Mononuclear cell (primary cell): ENCODE data around the gene PEX19. TPM values are rescaled to one million over a fixed set of nuclear protein-coding genes. Genes with fewer than 3 reads are reported as not detected.

ENCODE experiments used
- H3K27me3 ChIP-seq: 2 replicates; pipeline ENCODE4 v1.6.0; 2011; ENCODE audit warnings: low read length, control low read depth; ENCODE audit not compliant: insufficient read depth
- H3K4me1 ChIP-seq: 2 replicates; pipeline ENCODE4 v1.5.1; 2011; ENCODE audit warnings: mild to moderate bottlenecking, low read length, control low read depth; ENCODE audit not compliant: insufficient read depth
- H3K4me3 ChIP-seq: 2 replicates; pipeline ENCODE4 v1.5.1; 2011; ENCODE audit warnings: mild to moderate bottlenecking, low read length, moderate library complexity
- H3K9me3 ChIP-seq: 2 replicates; pipeline ENCODE4 v1.5.1; 2011; ENCODE audit warnings: low read depth, mild to moderate bottlenecking, control low read depth, low read length
- total RNA-seq: library from RNA; depleted of rRNA; stranded (reverse); fragments of >200 nt; gene quantifications from one replicate; pipeline ENCODE4 v1.2.3, GENCODE V29; 2012

Gene PEX19
- total RNA-seq, 1 donor, result 36.2 TPM

GRCh38 chr1:160258177-160258798, 26.6 kb downstream of the PEX19 start:
- no peak overlapping the region for H3K4me3 ChIP-seq
- no peaks in the 10 kb centered on the region for H3K27me3 ChIP-seq
- H3K4me1 ChIP-seq, result peaks cover 28% of the 10 kb centered on the region
- no peaks in the 10 kb centered on the region for H3K9me3 ChIP-seq

- no peaks in the 10 kb centered on the region for H3K9me3 ChIP-seq
- H3K4me3 ChIP-seq, result no peak overlapping the region
- peaks cover 23% of the 10 kb centered on the region for H3K4me1 ChIP-seq
- no peaks in the 10 kb centered on the region for H3K27me3 ChIP-seq
Observed at GRCh38 chr1:160257411-160258015, 27.4 kb downstream of the PEX19 start.

GRCh38 chr1:160256396-160257046, 28.4 kb downstream of the PEX19 start:
- no peak overlapping the region for H3K4me3 ChIP-seq
- H3K27me3 ChIP-seq, result no peaks in the 10 kb centered on the region
- peaks cover 21% of the 10 kb centered on the region for H3K4me1 ChIP-seq
- no peaks in the 10 kb centered on the region for H3K9me3 ChIP-seq

GRCh38 chr1:160255781-160256300, 29.1 kb downstream of the PEX19 start:
- H3K9me3 ChIP-seq, result no peaks in the 10 kb centered on the region
- H3K4me1 ChIP-seq, result peaks cover 14% of the 10 kb centered on the region
- no peaks in the 10 kb centered on the region for H3K27me3 ChIP-seq
- H3K4me3 ChIP-seq, result no peak overlapping the region

- no peaks in the 10 kb centered on the region for H3K4me1 ChIP-seq
- no peaks in the 10 kb centered on the region for H3K9me3 ChIP-seq
- H3K27me3 ChIP-seq, result no peaks in the 10 kb centered on the region
- no peak overlapping the region for H3K4me3 ChIP-seq
Observed at GRCh38 chr1:160251687-160252526, 33.0 kb downstream of the PEX19 start.

- H3K4me3 ChIP-seq, result no peak overlapping the region
Observed at GRCh38 chr1:160251011-160251410, 33.9 kb downstream of the PEX19 start.

GRCh38 chr1:160247053-160247452, 37.9 kb downstream of the PEX19 start:
- Histone ChIP-seq H3K4me3 (no peak overlapping the region), H3K9me3 (no peaks in the 10 kb centered on the region), H3K4me1 (no peaks in the 10 kb centered on the region), H3K27me3 (no peaks in the 10 kb centered on the region)

More at GRCh38 chr1:160251011-160251410, 33.9 kb downstream of the PEX19 start:
- Histone ChIP-seq H3K27me3 (no peaks in the 10 kb centered on the region), H3K4me1 (no peaks in the 10 kb centered on the region), H3K9me3 (no peaks in the 10 kb centered on the region)

- no peak overlapping the region for H3K4me3 ChIP-seq
- H3K27me3 ChIP-seq, result no peaks in the 10 kb centered on the region
- H3K9me3 ChIP-seq, result no peaks in the 10 kb centered on the region
Observed at GRCh38 chr1:160245434-160245833, 39.5 kb downstream of the PEX19 start.

GRCh38 chr1:160244209-160244608, 40.7 kb downstream of the PEX19 start:
- no peaks in the 10 kb centered on the region for H3K4me1 ChIP-seq
- no peak overlapping the region for H3K4me3 ChIP-seq
- no peaks in the 10 kb centered on the region for H3K9me3 ChIP-seq
- H3K27me3 ChIP-seq, result no peaks in the 10 kb centered on the region

More at GRCh38 chr1:160245434-160245833, 39.5 kb downstream of the PEX19 start:
- no peaks in the 10 kb centered on the region for H3K4me1 ChIP-seq

- Histone ChIP-seq H3K4me1 (no peaks in the 10 kb centered on the region), H3K27me3 (no peaks in the 10 kb centered on the region), H3K9me3 (no peaks in the 10 kb centered on the region), H3K4me3 (no peak overlapping the region)
Observed at GRCh38 chr1:160243767-160244166, 41.2 kb downstream of the PEX19 start.

GRCh38 chr1:160239582-160240299, 45.2 kb downstream of the PEX19 start:
- Histone ChIP-seq H3K4me1 (no peaks in the 10 kb centered on the region), H3K9me3 (no peaks in the 10 kb centered on the region), H3K4me3 (no peak overlapping the region), H3K27me3 (no peaks in the 10 kb centered on the region)

- Histone ChIP-seq H3K9me3 (no peaks in the 10 kb centered on the region), H3K4me1 (no peaks in the 10 kb centered on the region), H3K27me3 (no peaks in the 10 kb centered on the region), H3K4me3 (no peak overlapping the region)
Observed at GRCh38 chr1:160238408-160238807, 46.5 kb downstream of the PEX19 start.

GRCh38 chr1:160237558-160237957, 47.4 kb downstream of the PEX19 start:
- H3K4me3 ChIP-seq, result no peak overlapping the region
- no peaks in the 10 kb centered on the region for H3K27me3 ChIP-seq
- no peaks in the 10 kb centered on the region for H3K4me1 ChIP-seq
- H3K9me3 ChIP-seq, result no peaks in the 10 kb centered on the region

- H3K4me1 ChIP-seq, result no peaks in the 10 kb centered on the region
- H3K27me3 ChIP-seq, result no peaks in the 10 kb centered on the region
- H3K9me3 ChIP-seq, result no peaks in the 10 kb centered on the region
- H3K4me3 ChIP-seq, result no peak overlapping the region
Observed at GRCh38 chr1:160236806-160237205, 48.1 kb downstream of the PEX19 start.
